Measurements from ENCODE around the gene DNALI1.

Gene DNALI1

GRCh38 chr1:37514350-37515184, 42.2 kb upstream of the DNALI1 start, which contains the start of gene MEAF6 (continued):
- no peak for TF ChIP-seq ZNF280C (tag by site-specific recombination; IDR thresholded peaks at IDR 0.05)
- TF ChIP-seq ZNF341 (tag by site-specific recombination; IDR thresholded peaks at IDR 0.05; ENCODE audit: low read depth), result peak; percentile 42; the same call in 1 of the 2 replicates
- TF ChIP-seq REPIN1 (tag by site-specific recombination; IDR thresholded peaks at IDR 0.05; ENCODE audit: low read depth), result no peak
- no peak for TF ChIP-seq ZNF214 (tag by site-specific recombination; IDR thresholded peaks at IDR 0.05; ENCODE audit: borderline replicate concordance)
- no peak for TF ChIP-seq ZNF548 (tag by site-specific recombination; IDR thresholded peaks at IDR 0.05)
- TF ChIP-seq ZNF571 (tag by site-specific recombination; IDR thresholded peaks at IDR 0.05), result no peak
- no peak for TF ChIP-seq ATF2 (tag by site-specific recombination; IDR thresholded peaks at IDR 0.05; ENCODE audit: low read depth)
- no peak for TF ChIP-seq ZNF433 (tag by site-specific recombination; IDR thresholded peaks at IDR 0.05; ENCODE audit: low read depth)
- TF ChIP-seq ZNF221 (tag by site-specific recombination; IDR thresholded peaks at IDR 0.05; ENCODE audit: borderline replicate concordance), result no peak
- TF ChIP-seq ZBTB26 (tag by site-specific recombination; optimal IDR thresholded peaks at IDR 0.05), result peak; percentile 75
- no peak for TF ChIP-seq ZNF248 (tag by site-specific recombination; IDR thresholded peaks at IDR 0.05)
- no peak for TF ChIP-seq ZNF19 (tag by site-specific recombination; IDR thresholded peaks at IDR 0.05; ENCODE audit: low read depth)
- no peak for TF ChIP-seq ZNF23 (tag by site-specific recombination; IDR thresholded peaks at IDR 0.05; ENCODE audit: borderline replicate concordance)
- peak; percentile 90 for TF ChIP-seq PRDM1 (tag by site-specific recombination; IDR thresholded peaks at IDR 0.05)
- no peak for TF ChIP-seq ZNF280D (tag by site-specific recombination; IDR thresholded peaks at IDR 0.05)
- TF ChIP-seq GLI2 (tag by site-specific recombination; IDR thresholded peaks at IDR 0.05; ENCODE audit: borderline replicate concordance, low read depth), result no peak
- TF ChIP-seq KLF8 (tag by site-specific recombination; IDR thresholded peaks at IDR 0.05), result 0 out of 2 replicates have a peak, but pooled peaks have one; percentile 52
- no peak for TF ChIP-seq ZNF677 (tag by site-specific recombination; IDR thresholded peaks at IDR 0.05)
- TF ChIP-seq ELK4 (IDR thresholded peaks at IDR 0.05; ENCODE audit: borderline replicate concordance, low read depth, low read length), result no peak
- TF ChIP-seq ZNF423 (tag by site-specific recombination; IDR thresholded peaks at IDR 0.05), result no peak
- TF ChIP-seq ZNF10 (tag by site-specific recombination; IDR thresholded peaks at IDR 0.05), result no peak; the same call in 1 of the 2 replicates
- TF ChIP-seq ZNF366 (tag by site-specific recombination; conservative IDR thresholded peaks at IDR 0.05), result no peak
- TF ChIP-seq ZNF529 (tag by site-specific recombination; IDR thresholded peaks at IDR 0.05; ENCODE audit: insufficient replicate concordance), result no peak
- no peak; the same call in 1 of the 2 replicates for TF ChIP-seq KLF7 (tag by site-specific recombination; IDR thresholded peaks at IDR 0.05; ENCODE audit: borderline replicate concordance)
- no peak for TF ChIP-seq ZSCAN4 (tag by site-specific recombination; IDR thresholded peaks at IDR 0.05)
- TF ChIP-seq ZNF521 (tag by site-specific recombination; IDR thresholded peaks at IDR 0.05), result no peak
- TF ChIP-seq ZBTB6 (tag by site-specific recombination; IDR thresholded peaks at IDR 0.05), result no peak
- TF ChIP-seq OVOL3 (tag by site-specific recombination; IDR thresholded peaks at IDR 0.05), result no peak

All from HEK293 (cell line).